Gastroesophageal sphincter (tissue), 3 donors: ENCODE results near the gene CTNNA2.

Experiments
- POLR2A ChIP-seq, 2 donors: fragments of 450-650 bp; IDR thresholded peaks; one replicate each; pipeline ENCODE4 v1.6.1; 2017; ENCODE audit warnings: antibody characterized with exemption in 2 of 2, mild to moderate bottlenecking in 2 of 2, moderate library complexity in 1 of 2
- TF ChIP-seq, protein P1 (sequence below), 4 experiments: fragments of 200-600 bp in 2 of 4; fragments of 450-650 bp in 2 of 4; sonication (generic) in 1 of 4; IDR thresholded peaks; one replicate each; pipeline ENCODE4 v1.5.1; 2017 to 2019; ENCODE audit warnings: antibody characterized with exemption in 4 of 4, mild to moderate bottlenecking in 2 of 4, moderate library complexity in 2 of 4

DNA sequence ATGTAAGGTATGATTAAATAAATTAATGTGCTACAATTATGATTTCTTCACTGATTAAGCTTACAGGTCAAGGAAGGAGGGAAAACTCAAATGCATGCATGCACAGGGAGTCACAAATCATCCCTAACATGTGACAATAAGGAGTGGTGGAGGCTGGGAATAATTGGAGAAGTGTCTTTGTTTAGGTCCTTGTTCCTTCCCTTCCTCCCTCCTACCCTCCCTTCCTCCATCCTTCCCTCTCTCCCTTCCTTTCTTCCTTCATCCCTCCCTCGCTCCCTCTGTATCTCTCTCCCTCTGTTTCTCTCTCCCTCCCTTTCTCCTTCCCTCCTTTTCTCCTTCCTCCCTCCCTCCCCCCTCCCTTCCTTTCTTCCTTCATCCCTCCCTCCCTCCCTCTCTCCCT lies 337.1 kb downstream of the CTNNA2 start:
- TF ChIP-seq POLR2A (IDR thresholded peaks at IDR 0.05) = no peak
- TF ChIP-seq, protein P1, sequence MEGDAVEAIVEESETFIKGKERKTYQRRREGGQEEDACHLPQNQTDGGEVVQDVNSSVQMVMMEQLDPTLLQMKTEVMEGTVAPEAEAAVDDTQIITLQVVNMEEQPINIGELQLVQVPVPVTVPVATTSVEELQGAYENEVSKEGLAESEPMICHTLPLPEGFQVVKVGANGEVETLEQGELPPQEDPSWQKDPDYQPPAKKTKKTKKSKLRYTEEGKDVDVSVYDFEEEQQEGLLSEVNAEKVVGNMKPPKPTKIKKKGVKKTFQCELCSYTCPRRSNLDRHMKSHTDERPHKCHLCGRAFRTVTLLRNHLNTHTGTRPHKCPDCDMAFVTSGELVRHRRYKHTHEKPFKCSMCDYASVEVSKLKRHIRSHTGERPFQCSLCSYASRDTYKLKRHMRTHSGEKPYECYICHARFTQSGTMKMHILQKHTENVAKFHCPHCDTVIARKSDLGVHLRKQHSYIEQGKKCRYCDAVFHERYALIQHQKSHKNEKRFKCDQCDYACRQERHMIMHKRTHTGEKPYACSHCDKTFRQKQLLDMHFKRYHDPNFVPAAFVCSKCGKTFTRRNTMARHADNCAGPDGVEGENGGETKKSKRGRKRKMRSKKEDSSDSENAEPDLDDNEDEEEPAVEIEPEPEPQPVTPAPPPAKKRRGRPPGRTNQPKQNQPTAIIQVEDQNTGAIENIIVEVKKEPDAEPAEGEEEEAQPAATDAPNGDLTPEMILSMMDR (IDR thresholded peaks at IDR 0.05) = no peak
